T-helper 2 cell (primary cell): Measurements from ENCODE around the gene HSPB9.

ENCODE experiments used
- DNase-seq, 5 experiments: peaks; one replicate each; pipeline versions ENCODE4 v3.0.0 to v3.0.0-alpha.2; 2012 to 2022

HSPB9 gene

DNA sequence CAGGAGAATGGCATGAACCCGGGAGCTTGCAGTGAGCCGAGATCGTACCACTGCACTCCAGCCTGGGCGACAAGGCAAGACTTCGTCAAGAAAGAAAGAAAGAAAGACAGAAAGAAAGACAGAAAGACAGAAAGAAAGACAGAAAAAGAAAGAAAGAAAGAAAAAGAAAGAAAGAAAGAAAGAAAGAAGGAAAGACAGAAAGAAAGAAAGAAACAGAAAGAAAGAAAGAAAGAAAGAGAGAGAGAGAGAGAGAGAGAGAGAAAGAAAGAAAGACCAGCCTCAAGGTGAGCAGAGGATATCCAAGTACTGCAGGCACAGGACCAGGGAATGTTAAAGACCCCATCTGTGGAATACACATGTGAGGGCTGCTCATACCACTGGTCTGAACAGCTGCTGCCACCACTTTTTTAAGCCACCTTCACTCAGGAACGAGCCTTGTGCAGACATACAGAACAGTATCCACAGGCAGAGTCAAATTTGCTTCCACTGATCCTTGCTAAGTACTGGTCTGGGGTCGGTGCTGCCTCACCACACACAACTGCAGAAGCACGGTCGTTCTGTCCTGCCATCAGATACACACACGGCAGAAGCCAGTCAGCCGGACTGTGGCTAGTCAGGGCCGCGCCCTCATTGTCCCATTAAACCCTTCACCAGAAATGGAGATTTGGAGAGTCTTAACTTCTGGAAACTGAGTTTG is 24.5 kb downstream of the HSPB9 start:
- no peak for DNase-seq

- DNase-seq, result no peak
Measured at GRCh38 chr17:42153919-42154742, 31.5 kb downstream of the HSPB9 start.

- no peak for DNase-seq
Measured at GRCh38 chr17:42155614-42156045, 33.0 kb downstream of the HSPB9 start.

DNA sequence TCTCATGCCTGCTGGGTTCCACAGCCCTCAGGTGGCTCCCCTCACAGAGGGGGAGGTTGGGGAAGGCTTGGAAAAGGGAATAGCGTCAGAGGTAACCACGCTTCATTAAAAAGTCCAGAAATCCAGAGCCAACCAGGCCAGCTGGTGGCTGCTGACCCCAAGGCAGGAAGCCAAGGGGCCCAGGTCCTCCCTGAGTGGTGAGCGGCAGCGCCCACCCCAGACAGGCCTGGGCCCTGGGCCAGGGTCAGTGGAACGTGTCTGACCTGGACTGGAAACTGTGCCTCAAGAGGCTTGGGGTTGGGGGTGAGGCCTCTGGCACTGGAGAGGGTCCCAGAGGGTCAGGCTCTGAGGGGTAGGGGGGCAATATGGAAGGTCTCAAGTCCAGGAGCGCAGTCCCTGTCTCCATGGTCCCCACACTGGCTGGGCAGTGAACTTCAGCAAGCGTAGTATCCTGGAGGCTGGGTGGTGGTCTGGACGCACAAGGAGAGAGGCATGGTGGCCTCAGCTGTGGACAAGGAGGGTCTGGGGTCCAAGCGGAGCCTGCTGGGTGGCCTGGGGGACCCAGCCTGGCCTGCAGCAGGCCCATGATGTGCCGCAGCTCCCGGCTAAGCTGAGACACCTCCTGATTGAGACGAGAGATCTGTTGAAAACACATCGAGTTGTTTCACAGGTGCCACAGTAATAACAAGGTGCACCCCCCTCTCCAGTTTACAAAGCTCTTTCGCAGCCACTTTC is 37.4 kb downstream of the HSPB9 start:
- DNase-seq, result no peak

DNA sequence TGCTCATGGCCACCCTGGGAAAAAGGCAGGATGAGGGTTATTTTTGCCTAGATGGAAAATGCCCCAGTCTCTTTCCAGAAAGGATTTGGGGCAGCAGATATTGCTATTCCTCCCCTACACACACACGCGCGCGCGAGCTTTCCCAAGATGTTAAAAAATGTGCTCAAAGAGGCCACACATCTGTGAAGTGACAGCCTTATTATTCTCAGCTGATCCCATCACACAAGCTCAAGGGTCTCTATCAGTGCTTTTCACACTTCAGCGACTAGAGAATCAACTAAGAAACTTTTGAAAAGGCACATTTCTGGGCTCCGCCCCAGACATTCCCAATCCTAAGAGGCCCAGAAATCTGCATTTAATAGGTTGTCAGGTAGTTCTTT is 37.9 kb downstream of the HSPB9 start:
- no peak for DNase-seq

DNA sequence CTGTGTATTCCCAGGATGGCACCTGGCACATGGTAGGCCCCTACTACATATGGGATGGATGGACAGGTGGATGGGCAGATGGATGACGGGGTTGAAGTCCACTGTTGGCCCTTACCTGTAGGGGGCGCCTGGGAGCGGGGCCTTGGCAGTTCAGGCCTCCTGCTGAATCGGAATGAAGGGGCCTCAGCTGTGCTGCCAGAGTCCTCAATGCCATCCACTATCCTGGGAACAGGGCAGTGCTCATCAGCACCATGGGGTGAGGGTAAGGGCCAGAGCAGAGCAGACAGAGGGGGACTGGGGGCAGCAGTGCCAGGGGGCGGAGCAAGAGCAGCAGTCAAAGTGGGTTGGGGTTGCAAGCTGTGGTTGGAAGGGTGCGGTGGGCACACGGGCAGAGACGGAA is 40.5 kb downstream of the HSPB9 start:
- peak in 2 of 5 experiments; percentile 29 to 37 for DNase-seq

GRCh38 chr17:42163696-42164407 is 41.2 kb downstream of the HSPB9 start:
- DNase-seq, result no peak

DNA sequence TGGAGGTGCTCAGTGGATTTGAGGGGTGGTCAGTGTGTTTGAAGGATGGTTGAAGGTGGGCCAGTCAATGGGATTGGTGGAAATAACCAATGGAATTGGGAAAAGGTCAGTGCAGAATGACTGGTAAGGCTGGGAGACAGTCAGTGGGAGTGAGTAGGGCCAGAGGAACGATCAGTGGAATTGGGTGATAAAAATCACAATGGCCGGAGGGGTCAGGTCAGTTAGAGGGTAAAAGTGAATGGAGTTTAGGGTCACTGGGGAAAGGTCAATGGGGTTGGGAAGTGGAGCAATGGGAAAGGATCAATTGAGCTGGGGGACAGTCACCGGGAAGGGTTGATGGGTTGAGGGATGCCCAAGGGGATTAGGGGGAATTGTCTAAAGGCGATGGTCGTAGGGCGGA is 43.1 kb downstream of the HSPB9 start:
- no peak for DNase-seq

- DNase-seq, result no peak
Measured at GRCh38 chr17:42166196-42166763, 43.7 kb downstream of the HSPB9 start.

GRCh38 chr17:42167807-42168206 is 45.2 kb downstream of the HSPB9 start:
- DNase-seq, result no peak

GRCh38 chr17:42169351-42169750 is 46.7 kb downstream of the HSPB9 start:
- no peak for DNase-seq

- no peak for DNase-seq
Measured at GRCh38 chr17:42171831-42172230, 49.2 kb downstream of the HSPB9 start.
